Right lobe of liver (tissue), 4 donors: ENCODE measurements around the gene EDN2.

Experiments used
- CTCF ChIP-seq, 4 donors: fragments of 200-600 bp in 3 of 4; fragments of 450-650 bp in 1 of 4; IDR thresholded peaks; one replicate each; pipeline versions ENCODE4 v1.5.1 to v1.8.0; 2016 to 2022; ENCODE audit warnings: antibody characterized with exemption in 4 of 4, mild to moderate bottlenecking in 2 of 4
- POLR2A ChIP-seq: fragments of 450-650 bp; IDR thresholded peaks from one replicate; pipeline ENCODE4 v1.6.1; 2017; ENCODE audit warnings: antibody characterized with exemption, mild to moderate bottlenecking
- donor health status: DM: no; HTN: no; CAD: no.
- donor health status: DM: no; HTN: no; CAD: no.
- donor health status: DM: no; HTN: yes; CAD: no.

GRCh38 chr1:41439234-41439633 is 45.2 kb downstream of the EDN2 start:
- TF ChIP-seq CTCF (IDR thresholded peaks at IDR 0.05) (no peak), POLR2A (no peak)
